H1 (cell line): ENCODE measurements around the gene EXOC1L. TPM values are rescaled to one million over a fixed set of nuclear protein-coding genes. Genes with fewer than 3 reads are reported as not detected.

Experiments
- CBX8 ChIP-seq: fragments of 300-800, 300-1000 bp; sonication (generic); IDR thresholded peaks from 2 replicates; pipeline ENCODE4 v1.7.1; 2016; ENCODE audit warnings: low read depth, low read length, borderline replicate concordance
- CHD2 ChIP-seq: IDR thresholded peaks from 2 replicates; pipeline ENCODE4 v1.6.1; 2012; ENCODE audit warnings: low read length, improper control_type of control experiment
- JUN ChIP-seq: IDR thresholded peaks from 2 replicates; pipeline ENCODE4 v1.6.1; 2011; ENCODE audit warnings: low read depth, mild to moderate bottlenecking, improper control_type of control experiment, low read length
- MAFK ChIP-seq: IDR thresholded peaks from 2 replicates; pipeline ENCODE4 v1.6.1; 2012; ENCODE audit warnings: low read depth, mild to moderate bottlenecking, improper control_type of control experiment, low read length
- NRF1 ChIP-seq: IDR thresholded peaks from 2 replicates; pipeline ENCODE4 v1.6.1; 2011; ENCODE audit warnings: mild to moderate bottlenecking, low read depth, low read length, improper control_type of control experiment
- RBBP5 ChIP-seq: IDR thresholded peaks from 2 replicates; pipeline ENCODE4 v1.7.1; 2012; ENCODE audit warnings: low read depth, mild to moderate bottlenecking, inconsistent platforms, low read length, moderate library complexity, borderline replicate concordance
- SIN3A ChIP-seq, 2 experiments: IDR thresholded peaks in 1 of 2; conservative IDR thresholded peaks in 1 of 2; 2 replicates each; pipeline ENCODE4 v1.6.1; 2011 to 2012; ENCODE audit warnings: low read length in 2 of 2, improper control_type of control experiment in 1 of 2, low read depth in 1 of 2, mild to moderate bottlenecking in 1 of 2
- SP1 ChIP-seq: IDR thresholded peaks from 2 replicates; pipeline ENCODE4 v1.6.1; 2011; ENCODE audit warnings: low read depth, low read length
- polyA plus RNA-seq, 7 experiments: library from polyadenylated mRNA; depleted of rRNA in 3 of 7; stranded (reverse) in 5 of 7; unstranded in 2 of 7; fragments of >200 nt in 5 of 7; fragments of 200-250 nt in 2 of 7; gene quantifications; 1 replicate in 5 of 7; 2 replicates in 1 of 7; 4 replicates in 1 of 7; pipeline versions ENCODE4 v1.2.1 to v1.2.3, GENCODE V29; 2011 to 2013; ENCODE audit warnings: missing spikeins in 2 of 7, mixed read lengths in 2 of 7
- total RNA-seq: library from RNA; stranded (reverse); fragmentation: NEBNext Ultra II Directional; extraction: Animal tissue kit (Norgen Biotek cat#: 25700); gene quantifications from 2 replicates; pipeline ENCODE4 v1.2.1, GENCODE V29; 2021
- TF ChIP-seq, protein P1 (sequence below): fragments of 300-600 bp; sonication (generic); IDR thresholded peaks from 2 replicates; pipeline ENCODE4 v1.7.1; 2012; ENCODE audit warnings: low read length, moderate library complexity, mild to moderate bottlenecking, inconsistent platforms; ENCODE audit not compliant: insufficient replicate concordance
- TF ChIP-seq, protein P2 (sequence below): IDR thresholded peaks from 2 replicates; pipeline ENCODE4 v1.6.1; 2011; ENCODE audit warnings: low read length, improper control_type of control experiment

EXOC1L gene
- total and polyA plus RNA-seq, 2 of the 8 experiments (the other 6 are each of a cell fraction or from before 2014, with no cell fraction given): 0.08 TPM; not detected in 1

DNA sequence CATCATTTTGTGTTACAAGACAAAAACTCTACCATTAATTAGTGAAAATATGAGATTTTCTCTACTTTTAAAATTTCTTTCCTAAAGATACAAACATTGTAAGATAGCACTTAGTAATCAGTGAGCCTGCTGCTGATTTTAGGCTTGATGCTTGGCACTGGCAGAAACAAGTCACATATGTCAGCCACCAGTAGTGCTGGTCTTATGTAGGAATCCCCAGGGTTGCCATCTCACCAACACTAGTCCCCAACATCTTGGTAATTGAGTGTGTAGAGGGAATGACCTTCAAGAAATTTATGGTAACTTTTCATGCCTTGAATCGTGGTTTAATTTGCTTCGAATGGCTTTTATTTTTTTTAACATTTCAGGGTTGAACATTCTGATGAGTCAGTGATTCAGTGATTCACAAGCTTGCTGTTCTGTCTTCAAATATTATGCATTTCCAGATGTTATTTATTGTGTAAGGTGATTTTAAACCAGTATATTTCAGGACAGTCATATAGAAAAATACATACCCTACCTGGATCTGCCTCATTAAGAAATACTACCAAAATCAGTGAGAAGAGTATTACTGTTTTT, 45.7 kb downstream of the EXOC1L start (continued):
- TF ChIP-seq, protein P1, sequence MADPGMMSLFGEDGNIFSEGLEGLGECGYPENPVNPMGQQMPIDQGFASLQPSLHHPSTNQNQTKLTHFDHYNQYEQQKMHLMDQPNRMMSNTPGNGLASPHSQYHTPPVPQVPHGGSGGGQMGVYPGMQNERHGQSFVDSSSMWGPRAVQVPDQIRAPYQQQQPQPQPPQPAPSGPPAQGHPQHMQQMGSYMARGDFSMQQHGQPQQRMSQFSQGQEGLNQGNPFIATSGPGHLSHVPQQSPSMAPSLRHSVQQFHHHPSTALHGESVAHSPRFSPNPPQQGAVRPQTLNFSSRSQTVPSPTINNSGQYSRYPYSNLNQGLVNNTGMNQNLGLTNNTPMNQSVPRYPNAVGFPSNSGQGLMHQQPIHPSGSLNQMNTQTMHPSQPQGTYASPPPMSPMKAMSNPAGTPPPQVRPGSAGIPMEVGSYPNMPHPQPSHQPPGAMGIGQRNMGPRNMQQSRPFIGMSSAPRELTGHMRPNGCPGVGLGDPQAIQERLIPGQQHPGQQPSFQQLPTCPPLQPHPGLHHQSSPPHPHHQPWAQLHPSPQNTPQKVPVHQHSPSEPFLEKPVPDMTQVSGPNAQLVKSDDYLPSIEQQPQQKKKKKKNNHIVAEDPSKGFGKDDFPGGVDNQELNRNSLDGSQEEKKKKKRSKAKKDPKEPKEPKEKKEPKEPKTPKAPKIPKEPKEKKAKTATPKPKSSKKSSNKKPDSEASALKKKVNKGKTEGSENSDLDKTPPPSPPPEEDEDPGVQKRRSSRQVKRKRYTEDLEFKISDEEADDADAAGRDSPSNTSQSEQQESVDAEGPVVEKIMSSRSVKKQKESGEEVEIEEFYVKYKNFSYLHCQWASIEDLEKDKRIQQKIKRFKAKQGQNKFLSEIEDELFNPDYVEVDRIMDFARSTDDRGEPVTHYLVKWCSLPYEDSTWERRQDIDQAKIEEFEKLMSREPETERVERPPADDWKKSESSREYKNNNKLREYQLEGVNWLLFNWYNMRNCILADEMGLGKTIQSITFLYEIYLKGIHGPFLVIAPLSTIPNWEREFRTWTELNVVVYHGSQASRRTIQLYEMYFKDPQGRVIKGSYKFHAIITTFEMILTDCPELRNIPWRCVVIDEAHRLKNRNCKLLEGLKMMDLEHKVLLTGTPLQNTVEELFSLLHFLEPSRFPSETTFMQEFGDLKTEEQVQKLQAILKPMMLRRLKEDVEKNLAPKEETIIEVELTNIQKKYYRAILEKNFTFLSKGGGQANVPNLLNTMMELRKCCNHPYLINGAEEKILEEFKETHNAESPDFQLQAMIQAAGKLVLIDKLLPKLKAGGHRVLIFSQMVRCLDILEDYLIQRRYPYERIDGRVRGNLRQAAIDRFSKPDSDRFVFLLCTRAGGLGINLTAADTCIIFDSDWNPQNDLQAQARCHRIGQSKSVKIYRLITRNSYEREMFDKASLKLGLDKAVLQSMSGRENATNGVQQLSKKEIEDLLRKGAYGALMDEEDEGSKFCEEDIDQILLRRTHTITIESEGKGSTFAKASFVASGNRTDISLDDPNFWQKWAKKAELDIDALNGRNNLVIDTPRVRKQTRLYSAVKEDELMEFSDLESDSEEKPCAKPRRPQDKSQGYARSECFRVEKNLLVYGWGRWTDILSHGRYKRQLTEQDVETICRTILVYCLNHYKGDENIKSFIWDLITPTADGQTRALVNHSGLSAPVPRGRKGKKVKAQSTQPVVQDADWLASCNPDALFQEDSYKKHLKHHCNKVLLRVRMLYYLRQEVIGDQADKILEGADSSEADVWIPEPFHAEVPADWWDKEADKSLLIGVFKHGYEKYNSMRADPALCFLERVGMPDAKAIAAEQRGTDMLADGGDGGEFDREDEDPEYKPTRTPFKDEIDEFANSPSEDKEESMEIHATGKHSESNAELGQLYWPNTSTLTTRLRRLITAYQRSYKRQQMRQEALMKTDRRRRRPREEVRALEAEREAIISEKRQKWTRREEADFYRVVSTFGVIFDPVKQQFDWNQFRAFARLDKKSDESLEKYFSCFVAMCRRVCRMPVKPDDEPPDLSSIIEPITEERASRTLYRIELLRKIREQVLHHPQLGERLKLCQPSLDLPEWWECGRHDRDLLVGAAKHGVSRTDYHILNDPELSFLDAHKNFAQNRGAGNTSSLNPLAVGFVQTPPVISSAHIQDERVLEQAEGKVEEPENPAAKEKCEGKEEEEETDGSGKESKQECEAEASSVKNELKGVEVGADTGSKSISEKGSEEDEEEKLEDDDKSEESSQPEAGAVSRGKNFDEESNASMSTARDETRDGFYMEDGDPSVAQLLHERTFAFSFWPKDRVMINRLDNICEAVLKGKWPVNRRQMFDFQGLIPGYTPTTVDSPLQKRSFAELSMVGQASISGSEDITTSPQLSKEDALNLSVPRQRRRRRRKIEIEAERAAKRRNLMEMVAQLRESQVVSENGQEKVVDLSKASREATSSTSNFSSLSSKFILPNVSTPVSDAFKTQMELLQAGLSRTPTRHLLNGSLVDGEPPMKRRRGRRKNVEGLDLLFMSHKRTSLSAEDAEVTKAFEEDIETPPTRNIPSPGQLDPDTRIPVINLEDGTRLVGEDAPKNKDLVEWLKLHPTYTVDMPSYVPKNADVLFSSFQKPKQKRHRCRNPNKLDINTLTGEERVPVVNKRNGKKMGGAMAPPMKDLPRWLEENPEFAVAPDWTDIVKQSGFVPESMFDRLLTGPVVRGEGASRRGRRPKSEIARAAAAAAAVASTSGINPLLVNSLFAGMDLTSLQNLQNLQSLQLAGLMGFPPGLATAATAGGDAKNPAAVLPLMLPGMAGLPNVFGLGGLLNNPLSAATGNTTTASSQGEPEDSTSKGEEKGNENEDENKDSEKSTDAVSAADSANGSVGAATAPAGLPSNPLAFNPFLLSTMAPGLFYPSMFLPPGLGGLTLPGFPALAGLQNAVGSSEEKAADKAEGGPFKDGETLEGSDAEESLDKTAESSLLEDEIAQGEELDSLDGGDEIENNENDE: no peak
- TF ChIP-seq CBX8 (no peak), JUN (no peak), CHD2 (no peak), SP1 (no peak), MAFK (no peak), NRF1 (no peak), RBBP5 (no peak), SIN3A (conservative IDR thresholded peaks at IDR 0.05 in 1 of 2, IDR thresholded peaks at IDR 0.05 in 1 of 2; ENCODE audit: low read depth in 1 of 2, low read length in 2 of 2) (no peak)
- TF ChIP-seq, protein P2, sequence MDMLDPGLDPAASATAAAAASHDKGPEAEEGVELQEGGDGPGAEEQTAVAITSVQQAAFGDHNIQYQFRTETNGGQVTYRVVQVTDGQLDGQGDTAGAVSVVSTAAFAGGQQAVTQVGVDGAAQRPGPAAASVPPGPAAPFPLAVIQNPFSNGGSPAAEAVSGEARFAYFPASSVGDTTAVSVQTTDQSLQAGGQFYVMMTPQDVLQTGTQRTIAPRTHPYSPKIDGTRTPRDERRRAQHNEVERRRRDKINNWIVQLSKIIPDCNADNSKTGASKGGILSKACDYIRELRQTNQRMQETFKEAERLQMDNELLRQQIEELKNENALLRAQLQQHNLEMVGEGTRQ: no peak
